Fibroblast of villous mesenchyme (primary cell): ENCODE data around the gene SBNO2. TPM values are rescaled to one million over a fixed set of nuclear protein-coding genes. Genes with fewer than 3 reads are reported as not detected.
"Not testable (repeated sequence)": the region's sequence is repeated elsewhere in the genome, so short reads cannot be mapped to it uniquely, and the experiment has no call there.

Experiments used
- DNase-seq: peaks from one replicate; pipeline ENCODE4 v3.0.0-alpha.2; 2010; ENCODE audit warnings: low read depth
- H3K4me3 ChIP-seq: 2 replicates; pipeline ENCODE4 v1.5.1; 2011; ENCODE audit warnings: low read depth, mild to moderate bottlenecking, low read length
- CTCF ChIP-seq: IDR thresholded peaks from 2 replicates; pipeline ENCODE4 v1.5.1; 2012; ENCODE audit warnings: low read depth, mild to moderate bottlenecking, low read length; ENCODE audit not compliant: insufficient read depth
- total RNA-seq: library from RNA; depleted of rRNA; stranded (reverse); fragments of >200 nt; gene quantifications from 2 replicates; pipeline ENCODE4 v1.2.3, GENCODE V29; 2012

The SBNO2 gene
- total RNA-seq, 1 donor = 69.5 TPM

DNA sequence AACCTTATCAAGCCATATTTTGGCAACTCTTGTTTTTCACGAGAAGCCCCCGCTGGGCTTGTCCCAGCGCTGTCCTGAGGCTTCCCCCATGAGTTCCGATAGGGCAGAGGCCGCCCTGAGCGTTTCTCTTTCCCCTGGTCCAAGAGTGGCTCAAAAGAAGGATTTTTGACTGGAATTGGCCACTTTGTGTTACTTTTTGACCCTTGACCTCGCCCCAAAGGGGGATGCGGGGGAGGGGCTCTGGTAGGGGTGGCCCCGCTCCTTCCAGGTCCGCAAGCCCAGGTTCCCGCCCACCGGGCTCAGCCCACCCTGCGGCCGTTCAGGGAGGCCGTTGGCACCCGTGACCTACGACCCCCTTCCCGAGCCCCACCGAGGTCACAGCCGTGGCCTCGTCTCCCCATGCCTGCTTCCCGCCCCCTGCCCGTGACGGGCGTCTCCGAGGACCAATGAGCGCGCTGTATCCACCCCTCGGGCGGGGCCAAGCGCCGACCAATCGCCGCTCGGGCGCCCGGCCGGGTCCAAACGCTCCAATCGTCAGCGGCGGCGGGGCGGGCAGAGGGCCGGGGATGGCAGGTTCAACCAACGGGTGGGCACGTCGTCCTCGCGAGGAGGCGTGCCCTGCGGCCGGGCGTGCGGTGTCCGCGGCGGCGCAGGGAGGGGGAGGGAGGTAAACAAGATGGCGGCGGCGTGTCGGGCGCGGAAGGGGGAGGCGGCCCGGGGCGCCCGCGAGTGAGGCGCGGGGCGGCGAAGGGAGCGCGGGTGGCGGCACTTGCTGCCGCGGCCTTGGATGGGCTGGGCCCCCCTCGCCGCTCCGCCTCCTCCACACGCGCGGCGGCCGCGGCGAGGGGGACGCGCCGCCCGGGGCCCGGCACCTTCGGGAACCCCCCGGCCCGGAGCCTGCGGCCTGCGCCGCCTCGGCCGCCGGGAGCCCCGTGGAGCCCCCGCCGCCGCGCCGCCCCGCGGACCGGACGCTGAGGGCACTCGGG lies 31.3 kb upstream of the SBNO2 start, which contains the start of gene STK11:
Gene STK11, plus strand, starts transcription at position 665 of the 986 bp plus-strand sequence. CDS start 1,136 bp downstream, outside the sequence.
- peak; percentile 98 for DNase-seq
- TF ChIP-seq CTCF = no peak
- peak within 1 kb of the TSS; percentile 80 for H3K4me3 ChIP-seq

DNA sequence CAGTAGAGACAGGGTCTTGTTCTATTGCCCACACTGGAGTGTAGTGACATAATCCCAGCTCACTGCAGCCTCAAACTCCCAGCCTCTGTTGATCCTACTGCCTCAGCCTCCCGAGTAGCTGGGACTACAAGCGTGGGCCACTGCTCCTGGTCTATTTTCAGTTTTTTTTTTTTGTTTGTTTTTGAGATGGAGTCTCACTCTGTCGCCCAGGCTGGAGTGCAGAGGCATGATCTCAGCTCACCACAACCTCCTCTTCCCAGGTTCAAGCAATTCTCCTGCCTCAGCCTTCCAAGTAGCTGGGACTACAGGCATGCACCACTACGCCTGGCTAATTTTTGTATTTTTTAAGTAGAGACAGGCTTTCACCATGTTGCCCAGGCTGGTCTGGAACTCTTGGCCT lies 26.5 kb upstream of the SBNO2 start:
- not testable (repeated sequence) for DNase-seq, H3K4me3 ChIP-seq

DNA sequence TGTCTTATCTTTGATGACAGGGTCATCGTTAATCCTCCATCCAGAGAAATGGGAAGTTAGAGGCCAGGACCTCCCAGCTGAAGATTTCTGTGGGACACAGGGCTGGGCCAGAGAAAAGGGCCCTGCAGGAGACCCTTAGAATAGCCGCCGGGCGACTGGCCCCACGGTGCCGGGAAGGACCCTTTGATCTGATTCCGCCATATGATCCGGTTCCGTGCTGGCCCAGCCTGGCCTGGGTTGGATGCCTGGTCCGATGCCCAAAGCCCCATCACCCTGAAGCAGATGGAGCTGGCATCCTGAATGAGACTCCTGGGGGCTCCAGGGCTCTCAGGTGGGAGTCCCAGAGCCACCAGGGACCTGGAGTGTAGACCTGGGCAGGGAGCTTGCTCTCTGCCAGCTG lies 25.5 kb upstream of the SBNO2 start:
- DNase-seq = no peak
- TF ChIP-seq CTCF = no peak
- no peak overlapping the region for H3K4me3 ChIP-seq

GRCh38 chr19:1189419-1189818 lies 15.4 kb upstream of the SBNO2 start:
- TF ChIP-seq CTCF = no peak
- no peak for DNase-seq

DNA sequence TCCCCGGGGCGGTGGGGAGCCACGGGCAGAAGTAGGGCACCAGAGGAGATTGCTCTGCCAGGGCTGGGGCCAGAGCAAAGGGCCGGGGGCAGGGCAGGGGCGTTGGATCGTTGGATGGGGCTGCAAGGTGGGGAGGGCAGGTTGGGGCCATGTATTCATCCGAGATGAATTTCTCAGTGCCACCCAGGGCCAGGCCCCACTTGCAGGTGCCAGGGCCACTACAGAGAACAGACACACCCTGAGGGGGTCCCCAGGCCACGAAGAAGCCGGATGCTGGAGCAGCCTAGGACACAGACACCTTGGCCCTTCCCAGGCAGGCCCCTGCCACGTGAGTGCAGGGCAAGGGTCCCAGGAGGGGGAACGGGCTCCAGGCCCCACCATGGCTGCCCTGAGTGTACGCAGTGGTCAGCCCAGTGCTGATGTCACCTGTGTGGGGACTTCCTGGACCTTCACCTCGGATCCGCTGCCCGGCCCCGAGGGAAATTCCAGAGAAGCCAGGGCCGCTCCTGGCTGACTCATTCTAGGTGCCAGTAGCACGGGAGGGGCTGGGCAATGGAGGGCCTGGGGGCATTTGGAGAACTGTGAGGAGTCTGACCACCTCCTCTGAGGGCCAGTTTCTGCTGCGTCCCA lies 9.6 kb upstream of the SBNO2 start:
- TF ChIP-seq CTCF = no peak
- H3K4me3 ChIP-seq = no peak overlapping the region
- no peak for DNase-seq

More at GRCh38 chr19:1189419-1189818, 15.4 kb upstream of the SBNO2 start:
- H3K4me3 ChIP-seq = no peak overlapping the region

DNA sequence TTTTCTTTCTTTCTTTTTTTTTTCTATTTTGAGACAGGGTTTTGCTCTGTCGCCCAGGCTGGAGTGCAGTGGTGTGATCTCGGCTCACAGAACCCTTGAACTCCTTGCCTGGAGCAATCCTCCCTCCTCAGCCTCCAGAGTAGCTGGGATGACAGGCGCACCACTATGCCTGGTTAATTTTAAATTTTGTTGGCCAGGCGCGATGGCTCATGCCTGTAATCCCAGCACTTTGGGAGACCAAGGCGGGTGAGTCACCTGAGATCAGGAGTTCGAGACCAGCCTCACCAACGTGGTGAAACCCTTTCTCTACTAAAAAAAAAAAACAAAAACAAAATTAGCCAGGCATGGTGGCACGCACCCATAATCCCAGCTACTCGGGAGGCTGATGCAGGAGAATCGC lies 8.7 kb upstream of the SBNO2 start:
- TF ChIP-seq CTCF = no peak
- DNase-seq = no peak
- H3K4me3 ChIP-seq = no peak overlapping the region

GRCh38 chr19:1182068-1182467 lies 8.0 kb upstream of the SBNO2 start:
- no peak for TF ChIP-seq CTCF
- H3K4me3 ChIP-seq = no peak overlapping the region
- DNase-seq = no peak
